AML-193 (cell line): ENCODE measurements around the gene GRB10.
"Not testable (repeated sequence)": the region's sequence is repeated elsewhere in the genome, so short reads cannot be mapped to it uniquely, and the experiment has no call there.

Experiments
- DNase-seq, 2 experiments: peaks; one replicate each; lab custom pipeline; 2025; lab: John Stamatoyannopoulos, UW

GRB10 gene

GRCh38 chr7:50607524-50608125 is 175.1 kb downstream of the GRB10 start:
- DNase-seq: no peak

- no peak for DNase-seq
Observed at GRCh38 chr7:50605059-50605458, 177.6 kb downstream of the GRB10 start.

DNA sequence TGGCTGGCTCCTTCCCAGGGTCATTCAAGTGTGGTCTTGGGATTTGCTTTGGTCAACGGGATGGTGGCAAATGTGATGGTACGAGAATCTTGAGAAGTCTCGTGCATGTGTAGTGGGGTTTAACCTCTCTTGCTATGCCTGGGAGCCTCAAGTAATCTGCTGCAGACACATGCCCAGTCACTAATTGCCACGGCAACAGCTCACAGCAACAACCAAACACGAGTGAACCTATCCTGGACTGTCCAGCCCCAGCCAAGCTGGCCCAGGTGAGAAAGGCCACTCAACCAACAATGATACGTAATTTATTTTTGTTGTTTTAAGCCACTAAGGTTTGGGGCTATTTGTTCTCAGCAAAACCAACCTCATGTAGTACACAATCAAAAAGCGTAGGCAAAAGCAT is 179.4 kb downstream of the GRB10 start:
- DNase-seq: no peak

- no peak for DNase-seq
Observed at GRCh38 chr7:50599385-50599784, 183.3 kb downstream of the GRB10 start.

GRCh38 chr7:50598460-50599343 is 184.0 kb downstream of the GRB10 start:
- no peak for DNase-seq

GRCh38 chr7:50596484-50596883 is 186.2 kb downstream of the GRB10 start:
- DNase-seq: no peak

- peak; percentile 20 to 24 for DNase-seq
Observed at GRCh38 chr7:50595491-50596102, 187.1 kb downstream of the GRB10 start.

- no peak for DNase-seq
Observed at GRCh38 chr7:50594734-50595485, 187.8 kb downstream of the GRB10 start.

DNA sequence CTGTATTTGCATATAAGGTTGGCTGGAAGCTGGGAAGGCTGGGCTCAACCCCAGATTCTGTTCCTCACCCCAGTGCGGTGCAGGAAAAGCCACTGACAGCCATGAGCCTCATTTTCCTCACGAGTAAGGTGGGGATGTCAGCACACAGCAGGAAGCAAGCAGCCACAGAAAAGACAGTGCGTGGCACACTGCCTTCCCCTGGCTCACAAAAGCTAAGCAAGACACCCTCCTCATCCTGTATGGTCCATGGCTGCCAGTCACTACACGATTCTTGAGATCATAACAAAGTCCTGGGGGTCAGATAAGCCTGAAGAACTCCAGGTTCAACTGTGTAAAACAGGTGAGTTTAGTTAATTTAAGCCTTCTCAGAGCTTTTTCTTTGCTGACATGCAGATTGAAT is 188.6 kb downstream of the GRB10 start:
- DNase-seq: no peak

GRCh38 chr7:50592940-50593339 is 189.8 kb downstream of the GRB10 start:
- DNase-seq: no peak

- DNase-seq: no peak
Observed at GRCh38 chr7:50591480-50592438, 190.9 kb downstream of the GRB10 start.

DNA sequence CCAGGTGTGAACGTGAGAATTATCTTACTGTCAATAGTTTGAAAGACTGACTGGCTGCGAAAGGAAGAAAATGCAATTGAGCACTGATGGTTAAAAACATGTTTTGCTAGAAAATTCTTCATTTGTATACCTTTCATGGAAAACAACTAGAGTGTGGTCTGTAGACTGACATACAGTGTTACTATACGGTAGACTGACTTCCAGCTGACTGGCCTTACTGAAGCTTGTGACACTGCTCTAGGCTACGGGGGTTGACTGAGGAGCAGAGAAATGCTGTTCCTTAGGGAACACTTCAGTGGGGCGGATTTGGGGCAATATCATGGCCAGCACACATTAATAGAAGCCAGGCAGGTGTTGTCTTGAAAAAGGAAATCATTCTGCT is 191.6 kb downstream of the GRB10 start:
- no peak for DNase-seq

GRCh38 chr7:50590535-50590934 is 192.2 kb downstream of the GRB10 start:
- DNase-seq: no peak

- DNase-seq: no peak
Observed at GRCh38 chr7:50589364-50589763, 193.3 kb downstream of the GRB10 start.

DNA sequence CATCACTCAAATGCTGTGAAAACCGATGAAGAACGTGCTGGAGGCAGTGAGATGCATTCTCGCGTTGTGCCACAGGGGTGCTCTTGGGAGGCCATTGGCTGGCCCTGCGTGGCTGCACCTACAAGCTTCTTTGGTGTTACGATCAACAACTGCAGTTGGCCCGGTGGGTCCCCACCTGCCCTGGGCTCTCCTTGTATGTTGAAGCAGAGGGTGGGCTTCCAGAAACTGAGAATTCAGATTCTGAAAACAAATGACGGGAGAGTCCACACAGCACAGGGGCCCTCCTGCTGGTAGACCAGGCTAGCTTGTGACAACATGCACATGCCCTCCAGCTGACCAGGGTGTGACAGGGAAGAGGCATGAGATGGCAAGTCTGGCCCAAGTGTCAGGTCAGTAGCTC is 193.8 kb downstream of the GRB10 start:
- DNase-seq: no peak

- no peak for DNase-seq
Observed at GRCh38 chr7:50587737-50588136, 195.0 kb downstream of the GRB10 start.

GRCh38 chr7:50584793-50585408 is 197.8 kb downstream of the GRB10 start:
- DNase-seq: no peak

DNA sequence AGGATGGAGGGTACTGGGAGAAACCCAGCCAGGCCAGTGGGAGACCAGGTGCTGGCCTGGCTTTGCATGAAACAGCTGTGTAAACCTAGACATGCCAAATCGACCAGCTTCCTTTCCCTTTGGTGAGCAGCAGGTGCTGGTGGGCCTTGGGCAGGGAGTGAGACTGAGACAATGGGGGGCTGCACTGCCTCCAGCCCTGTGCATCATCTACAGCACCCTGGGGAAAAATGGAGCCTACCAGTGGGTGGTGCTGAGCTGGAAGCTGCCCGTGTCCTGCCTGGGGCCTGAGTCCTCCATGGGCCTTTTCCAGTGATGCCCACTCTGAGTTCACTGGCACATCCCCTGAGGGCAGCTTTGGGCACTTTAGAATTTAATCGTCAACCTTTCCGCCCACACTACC is 198.3 kb downstream of the GRB10 start:
- no peak for DNase-seq

GRCh38 chr7:50583295-50583694 is 199.4 kb downstream of the GRB10 start:
- DNase-seq: not testable (repeated sequence)

GRCh38 chr7:50582271-50582670 is 200.4 kb downstream of the GRB10 start:
- not testable (repeated sequence) for DNase-seq

- not testable (repeated sequence) for DNase-seq
Observed at GRCh38 chr7:50580666-50581065, 202.0 kb downstream of the GRB10 start.
